K562 (cell line): ENCODE data around the gene HECW1. TPM values are rescaled to one million over a fixed set of nuclear protein-coding genes. Genes with fewer than 3 reads are reported as not detected.
A peak's percentile ranks its signal among the peaks of the same experiment; 100 is the strongest.

ENCODE experiments used
- ATAC-seq: fragments of 200-7000 bp; cut with Tn5 transposase; 3 replicates; pipeline ENCODE4 v1.9.1; 2020; ENCODE audit warnings: moderate library complexity
- BruUV-seq: library from RNA; stranded (reverse); fragments of 400-500 nt; replicated peaks from 2 replicates; lab custom pipeline; 2021; lab: Mats Ljungman, UMichigan
- CTCF ChIA-PET: fragments of 300-600 bp; formaldehyde crosslinking; extraction: SDS; loops from one replicate; lab custom pipeline; 2021; ENCODE audit warnings: low intra/inter-chr PET ratio; lab: Yijun Ruan, JAX
- POLR2A ChIA-PET: fragments of 300-600, 350-650 bp; sonication (Branson Sonifier 250); formaldehyde crosslinking; extraction: SDS; loops from one replicate; lab custom pipeline; 2021; ENCODE audit warnings: antibody characterized with exemption, inconsistent platforms; lab: Yijun Ruan, JAX
- DNase-seq, 4 experiments: peaks; one replicate each; pipeline versions ENCODE4 v3.0.0 to v3.0.0-alpha.2; 2011 to 2018; ENCODE audit warnings: low spot score in 3 of 4, mixed read lengths in 3 of 4; ENCODE audit errors: extremely low read depth in 1 of 4
- FAIRE-seq: peaks from 2 replicates; lab custom pipeline; 2011; peaks lifted over from hg19 to GRCh38; lab: Jason Lieb, UNC
- H2AFZ ChIP-seq: 2 replicates; pipeline ENCODE4 v1.6.0; 2011; ENCODE audit warnings: low read depth, low read length, control low read depth, inconsistent platforms
- H3K27ac ChIP-seq: fragments of 200-600 bp; 3 replicates; pipeline ENCODE4 v1.8.0; 2011; ENCODE audit warnings: low read depth, mild to moderate bottlenecking, control low read depth, inconsistent platforms, low read length, moderate library complexity, mixed read lengths; ENCODE audit errors: extremely low read depth
- H3K27me3 ChIP-seq, 2 experiments: fragments of 300-600 bp in 1 of 2; 2 replicates in 1 of 2; 3 replicates in 1 of 2; pipeline versions ENCODE4 v1.6.0 to v1.8.0; 2011; ENCODE audit warnings: inconsistent platforms in 2 of 2, low read length in 2 of 2, mild to moderate bottlenecking in 1 of 2, mixed read lengths in 1 of 2, moderate library complexity in 1 of 2; ENCODE audit not compliant: control insufficient read depth in 2 of 2, insufficient read depth in 2 of 2
- H3K36me3 ChIP-seq: fragments of 300-600 bp; 3 replicates; pipeline ENCODE4 v1.8.0; 2011; ENCODE audit warnings: mild to moderate bottlenecking, low read length, inconsistent platforms; ENCODE audit not compliant: control insufficient read depth, insufficient read depth
- H3K4me1 ChIP-seq, 2 experiments: fragments of 200-600 bp in 1 of 2; replicated peaks in 1 of 2; 2 replicates in 1 of 2; 3 replicates in 1 of 2; pipeline versions ENCODE4 v1.5.1 to v1.8.0; 2011; ENCODE audit warnings: inconsistent platforms in 2 of 2, low read length in 2 of 2, mild to moderate bottlenecking in 1 of 2, mixed read lengths in 1 of 2, moderate library complexity in 1 of 2; ENCODE audit not compliant: control insufficient read depth in 2 of 2, insufficient read depth in 2 of 2
- H3K4me2 ChIP-seq: 2 replicates; pipeline ENCODE4 v1.6.1; 2011; ENCODE audit warnings: low read length, control low read depth, inconsistent platforms, mixed read lengths; ENCODE audit not compliant: insufficient read depth
- H3K4me3 ChIP-seq: fragments of 200-600 bp; sonication (generic), shearing (Covaris generic); 2 replicates; pipeline ENCODE4 v1.5.1; 2016; ENCODE audit warnings: control low read depth, inconsistent platforms
- H3K79me2 ChIP-seq: fragments of 200-600 bp; 3 replicates; pipeline ENCODE4 v1.8.0; 2011; ENCODE audit warnings: low read length, inconsistent platforms; ENCODE audit not compliant: control insufficient read depth, insufficient read depth
- H3K9ac ChIP-seq, 2 experiments: 2 replicates each; pipeline versions ENCODE4 v1.6.0 to v1.6.1; 2011; ENCODE audit warnings: low read depth in 2 of 2, low read length in 2 of 2, control low read depth in 1 of 2, inconsistent platforms in 1 of 2, mild to moderate bottlenecking in 1 of 2, mixed read lengths in 1 of 2; ENCODE audit not compliant: insufficient read depth in 1 of 2
- H3K9me1 ChIP-seq: one replicate; pipeline ENCODE4 v1.6.0; 2011; ENCODE audit warnings: inconsistent platforms, mild to moderate bottlenecking, low read length, moderate library complexity; ENCODE audit not compliant: control insufficient read depth, insufficient read depth
- H3K9me3 ChIP-seq: replicated peaks from 2 replicates; pipeline ENCODE4 v1.5.1; 2011; ENCODE audit warnings: low read depth, low read length, inconsistent platforms; ENCODE audit not compliant: control insufficient read depth, insufficient read depth
- H4K20me1 ChIP-seq: replicated peaks from 2 replicates; pipeline ENCODE4 v1.6.1; 2011; ENCODE audit warnings: low read length, inconsistent platforms, mixed read lengths; ENCODE audit not compliant: control insufficient read depth, insufficient read depth
- FOXJ2 ChIP-seq: fragments of 200-800 bp; sonication (Bioruptor generic); IDR thresholded peaks from 2 replicates; pipeline ENCODE4 v1.6.1; 2016; ENCODE audit warnings: missing genetic modification characterization, missing compliant biosample characterization
- MAFG ChIP-seq: fragments of 450-650 bp; conservative IDR thresholded peaks from 2 replicates; pipeline ENCODE4 v1.6.1; 2016; ENCODE audit warnings: missing genetic modification characterization, missing compliant biosample characterization
- SAP30 ChIP-seq: fragments of 200-600 bp; sonication (generic); IDR thresholded peaks from 2 replicates; pipeline ENCODE4 v1.6.1; 2012; ENCODE audit warnings: borderline replicate concordance, low read depth, mild to moderate bottlenecking, moderate library complexity, low read length, control low read depth, inconsistent platforms; ENCODE audit not compliant: insufficient read depth, poor library complexity, severe bottlenecking
- SMARCE1 ChIP-seq: fragments of 450-650 bp; IDR thresholded peaks from 2 replicates; pipeline ENCODE4 v1.7.1; 2016; ENCODE audit warnings: mild to moderate bottlenecking
- TAF1 ChIP-seq: IDR thresholded peaks from 2 replicates; pipeline ENCODE4 v1.6.1; 2011; ENCODE audit warnings: mild to moderate bottlenecking, low read length, moderate library complexity; ENCODE audit not compliant: insufficient read depth, control insufficient read depth, severe bottlenecking; ENCODE audit errors: extremely low read depth
- TEAD1 ChIP-seq, 2 experiments: fragments of 450-650 bp in 1 of 2; sonication (generic) in 1 of 2; formaldehyde crosslinking; IDR thresholded peaks; 2 replicates each; pipeline versions ENCODE4 v1.4.0 to v1.8.0; 2020 to 2022; ENCODE audit warnings: mild to moderate bottlenecking in 2 of 2, missing genetic modification reagents in 1 of 2
- ZBTB40 ChIP-seq, 2 experiments: fragments of 450-650 bp in 1 of 2; sonication (generic) in 1 of 2; formaldehyde crosslinking in 1 of 2; IDR thresholded peaks; 2 replicates each; pipeline versions ENCODE4 v1.7.1 to v1.9.0; 2016 to 2022; ENCODE audit warnings: inconsistent platforms in 1 of 2, mild to moderate bottlenecking in 1 of 2, missing genetic modification reagents in 1 of 2
- ZFX ChIP-seq: sonication (generic); formaldehyde crosslinking; IDR thresholded peaks from 2 replicates; pipeline ENCODE4 v1.8.0; 2022; ENCODE audit warnings: mild to moderate bottlenecking, missing genetic modification reagents, moderate library complexity
- WGBS: fragments of 100-300 bp; shearing (Covaris generic); methylation state at CpG from one replicate; pipeline ENCODE4 v1.1.6; 2016; ENCODE audit warnings: low coverage, mixed read lengths; ENCODE audit not compliant: insufficient coverage; ENCODE audit errors: missing lambda C conversion rate; 5-methylcytosine and 5-hydroxymethylcytosine counted together
- in situ Hi-C: fragments of 300-500 bp; cut with MboI; formaldehyde crosslinking; loops from 4 replicates; pipeline ENCODE4 v1.15.0; 2018; ENCODE audit warnings: inconsistent platforms, mixed read lengths
- intact Hi-C: fragments of 100-400 bp; cut with micrococcal nuclease; formaldehyde crosslinking; loops from 2 replicates; pipeline ENCODE4 v1.14.2; 2022
- polyA plus RNA-seq, 8 experiments: library from polyadenylated mRNA; depleted of rRNA in 4 of 8; stranded (reverse) in 5 of 8; unstranded in 3 of 8; fragments of >200 nt; fragmentation: Nextera tagmentation in 2 of 8; fragmentation: Illumina TruSeq in 1 of 8; extraction: Ambion mirVana in 2 of 8; extraction: Trizol in 1 of 8; gene quantifications; 2 replicates each; pipeline versions ENCODE4 v1.2.1 to v1.2.3, GENCODE V29; 2011 to 2014; ENCODE audit warnings: inconsistent platforms in 1 of 8, missing spikeins in 1 of 8
- total RNA-seq, 7 experiments: library from RNA; depleted of rRNA in 6 of 7; stranded (reverse); fragments of >200 nt in 6 of 7; fragmentation: Illumina TruSeq in 2 of 7; extraction: Trizol in 2 of 7; gene quantifications; 2 replicates each; pipeline versions ENCODE4 v1.2.1 to v1.2.3, GENCODE V29; 2011 to 2021; ENCODE audit warnings: low replicate concordance in 1 of 7

HECW1 gene
- total and polyA plus RNA-seq, 9 of the 15 experiments (the other 6 are each of a cell fraction or from before 2014, with no cell fraction given): 0.07 to 0.31 (median 0.13) TPM; not detected in 4

- ATAC-seq: peak; percentile 62
- intact Hi-C loops: loop anchor here (1.0 to 10.0 kb wide), 3 partner anchors 144 to 371 kb away; partner anchors contain the start of gene COA1
- peak overlapping the region; percentile 91 for H2AFZ ChIP-seq
- TF ChIP-seq ZBTB40 (IDR thresholded peaks at IDR 0.05) (peak; percentile 45; the same call in 1 of the 2 replicates), ZBTB40 (CRISPR knock-in tag; IDR thresholded peaks at IDR 0.05) (peak; percentile 23; the same call in 1 of the 2 replicates), TEAD1 (CRISPR knock-in tag; IDR thresholded peaks at IDR 0.05) (peak in 1 of 2 experiments; percentile 69; a peak in 1 of 4 replicates), TAF1 (peak; percentile 22), SAP30 (peak; percentile 32), ZFX (peak; percentile 70), SMARCE1 (peak; percentile 46; the same call in 1 of the 2 replicates), FOXJ2 (tag) (0 out of 2 replicates have a peak, but pooled peaks have one; percentile 19), MAFG (tag) (0 out of 2 replicates have a peak, but pooled peaks have one; percentile 20)
Observed at GRCh38 chr7:43583424-43584194, 471.2 kb downstream of the HECW1 start.

More at GRCh38 chr7:43583424-43584194, 471.2 kb downstream of the HECW1 start:
- peak; percentile 78 for FAIRE-seq
- Histone ChIP-seq H3K9ac (peak overlapping the region; percentile 82 to 97), H3K9me3 (no peaks in the 10 kb centered on the region; the same call in 1 of the 2 replicates), H3K79me2 (peaks cover 52% of the 10 kb centered on the region), H3K4me2 (peak overlapping the region; percentile 95), H3K36me3 (no peaks in the 10 kb centered on the region), H3K27ac (peak overlapping the region; percentile 82), H3K4me1 (peaks cover 7 to 10% of the 10 kb centered on the region in 2 experiments; a peak in 4 of 5 replicates), H3K9me1 (no peaks in the 10 kb centered on the region), H3K27me3 (no peaks in the 10 kb centered on the region; a peak in 1 of 5 replicates), H4K20me1 (0 out of 2 replicates have a peak, but pooled peaks cover 4% of the 10 kb centered on the region), H3K4me3 (peak overlapping the region; percentile 89)
- ChIA-PET POLR2A (interaction anchor here (1.0 to 2.4 kb wide), 7 partner anchors 11 to 275 kb away, joined by 3 to 16 read pairs (median 5); no protein-coding TSS in a partner anchor), CTCF (interaction anchor here (1.7 to 5.4 kb wide), 3 partner anchors 117 to 255 kb away, joined by 15 to 53 read pairs (median 22); no protein-coding TSS in a partner anchor)
- WGBS: under 1% methylated on average over 64 of the region's 66 CpGs
- DNase-seq: peak in 2 of 4 experiments; percentile 50 to 75
- in situ Hi-C loops: loop anchor here (10.0 kb wide), 1 partner anchor 251 kb away; no protein-coding TSS in a partner anchor
- BruUV-seq: no TSS peak
